ENCODE measurements around the gene SLC30A7.

SLC30A7 gene

DNA sequence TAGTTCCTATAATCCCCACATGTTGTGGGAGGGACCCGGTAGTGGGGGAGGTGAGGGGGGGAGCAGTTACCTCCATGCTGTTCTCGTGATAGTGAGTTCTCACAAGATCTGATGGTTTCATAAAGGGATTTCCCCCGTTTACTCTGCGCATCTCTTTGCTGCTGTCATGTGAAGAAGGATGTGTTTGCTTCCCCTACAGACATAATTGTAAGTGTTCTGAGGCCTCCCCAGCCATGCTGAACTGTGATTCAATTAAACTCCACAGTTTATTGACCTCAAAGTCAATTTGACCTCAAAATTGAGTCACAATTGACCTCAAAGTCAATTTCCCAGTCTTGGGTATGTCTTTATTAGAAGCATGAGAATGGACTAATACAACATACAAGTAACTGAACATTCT is 110.0 kb downstream of the SLC30A7 start:
- Histone ChIP-seq H3K79me2 (ENCODE audit: insufficient read depth, low read length) (no peaks in the 10 kb centered on the region), H3K9ac (ENCODE audit: low read length) (no peak overlapping the region), H4K20me1 (ENCODE audit: insufficient read depth, low read length) (no peaks in the 10 kb centered on the region), H3K9me2 (ENCODE audit: low read depth, low read length) (no peaks in the 10 kb centered on the region), H3K4me1 (ENCODE audit: insufficient read depth, low read length, severe bottlenecking) (no peaks in the 10 kb centered on the region), H3K9me3 (ENCODE audit: low read length) (no peaks in the 10 kb centered on the region), H3K27ac (ENCODE audit: low read depth, low read length, poor library complexity, severe bottlenecking) (no peak overlapping the region), H3K4me2 (ENCODE audit: low read length) (no peak overlapping the region), H3F3A (ENCODE audit: insufficient read depth, low read length) (no peaks in the 10 kb centered on the region; the same call in 1 of the 2 replicates), H2AFZ (ENCODE audit: low read length) (no peak overlapping the region), H3K36me3 (ENCODE audit: insufficient read depth, low read length) (peaks cover 39% of the 10 kb centered on the region), H3K27me3 (ENCODE audit: insufficient read depth, low read length) (no peaks in the 10 kb centered on the region), H3K4me3 (ENCODE audit: low read depth, low read length, poor library complexity, severe bottlenecking) (no peak overlapping the region)
- TF ChIP-seq EZH2 (IDR thresholded peaks at IDR 0.05; ENCODE audit: borderline replicate concordance, low read length) (no peak), CTCF (IDR thresholded peaks at IDR 0.05; ENCODE audit: low read length) (no peak)

DNA sequence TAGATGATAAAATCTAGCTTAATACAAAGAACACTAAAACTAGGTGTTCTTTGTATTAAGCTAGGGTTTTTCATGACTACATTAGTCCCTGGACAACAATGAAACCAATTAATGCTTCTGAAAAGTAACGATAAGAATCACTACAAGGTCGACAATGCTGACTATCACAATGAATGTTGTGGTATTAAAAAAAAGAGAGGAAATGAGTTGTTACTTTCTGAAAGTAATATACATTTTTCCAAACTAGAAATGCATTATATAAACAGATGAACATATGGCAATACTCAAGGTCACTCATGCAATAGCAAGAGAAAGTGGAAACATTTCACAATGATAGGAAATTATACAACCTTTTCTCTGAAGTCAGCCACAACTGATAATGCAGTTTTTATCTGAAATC is 110.7 kb downstream of the SLC30A7 start:
- Histone ChIP-seq H3K27me3 (ENCODE audit: insufficient read depth, low read length) (no peaks in the 10 kb centered on the region), H3K9me2 (ENCODE audit: low read depth, low read length) (no peaks in the 10 kb centered on the region), H3K36me3 (ENCODE audit: insufficient read depth, low read length) (peaks cover 35% of the 10 kb centered on the region), H2AFZ (ENCODE audit: low read length) (no peak overlapping the region), H3K79me2 (ENCODE audit: insufficient read depth, low read length) (no peaks in the 10 kb centered on the region), H3K4me1 (ENCODE audit: insufficient read depth, low read length, severe bottlenecking) (no peaks in the 10 kb centered on the region), H3K4me2 (ENCODE audit: low read length) (no peak overlapping the region), H3K4me3 (ENCODE audit: low read depth, low read length, poor library complexity, severe bottlenecking) (no peak overlapping the region), H3K9me3 (ENCODE audit: low read length) (no peaks in the 10 kb centered on the region), H3K9ac (ENCODE audit: low read length) (no peak overlapping the region), H4K20me1 (ENCODE audit: insufficient read depth, low read length) (no peaks in the 10 kb centered on the region), H3F3A (ENCODE audit: insufficient read depth, low read length) (no peaks in the 10 kb centered on the region; the same call in 1 of the 2 replicates), H3K27ac (ENCODE audit: low read depth, low read length, poor library complexity, severe bottlenecking) (no peak overlapping the region)
- TF ChIP-seq CTCF (IDR thresholded peaks at IDR 0.05; ENCODE audit: low read length), result no peak
- TF ChIP-seq EZH2 (IDR thresholded peaks at IDR 0.05; ENCODE audit: borderline replicate concordance, low read length), result no peak

- Histone ChIP-seq H4K20me1 (ENCODE audit: insufficient read depth, low read length) (no peaks in the 10 kb centered on the region), H3K9ac (ENCODE audit: low read length) (no peak overlapping the region), H3K9me2 (ENCODE audit: low read depth, low read length) (no peaks in the 10 kb centered on the region), H3F3A (ENCODE audit: insufficient read depth, low read length) (no peaks in the 10 kb centered on the region; the same call in 1 of the 2 replicates), H3K27ac (ENCODE audit: low read depth, low read length, poor library complexity, severe bottlenecking) (no peak overlapping the region), H3K4me2 (ENCODE audit: low read length) (no peak overlapping the region), H3K27me3 (ENCODE audit: insufficient read depth, low read length) (no peaks in the 10 kb centered on the region), H3K79me2 (ENCODE audit: insufficient read depth, low read length) (no peaks in the 10 kb centered on the region), H3K4me1 (ENCODE audit: insufficient read depth, low read length, severe bottlenecking) (no peaks in the 10 kb centered on the region), H3K36me3 (ENCODE audit: insufficient read depth, low read length) (peaks cover 47% of the 10 kb centered on the region), H3K4me3 (ENCODE audit: low read depth, low read length, poor library complexity, severe bottlenecking) (no peak overlapping the region), H3K9me3 (ENCODE audit: low read length) (no peaks in the 10 kb centered on the region), H2AFZ (ENCODE audit: low read length) (no peak overlapping the region)
- TF ChIP-seq CTCF (IDR thresholded peaks at IDR 0.05; ENCODE audit: low read length), result no peak
- no peak for TF ChIP-seq EZH2 (IDR thresholded peaks at IDR 0.05; ENCODE audit: borderline replicate concordance, low read length)
Observed at GRCh38 chr1:101008229-101008834, 112.4 kb downstream of the SLC30A7 start.

Measured in OCI-LY1 (cell line).